Liver (tissue), 3 donors: ENCODE data around the gene KLF13.

Source experiments
- CTCF ChIP-seq: fragments of 150-350 bp; IDR thresholded peaks from 2 replicates; pipeline ENCODE4 v1.5.1; 2017; ENCODE audit warnings: improper control_type of control experiment, low read depth, low read length; ENCODE audit not compliant: missing input control
- EGR1 ChIP-seq, 2 donors: IDR thresholded peaks; 2 replicates each; pipeline ENCODE4 v1.6.1; 2016 to 2018; ENCODE audit warnings: antibody characterized with exemption in 2 of 2, low read depth in 2 of 2
- GABPA ChIP-seq, 2 donors: IDR thresholded peaks in 1 of 2; conservative IDR thresholded peaks in 1 of 2; 2 replicates each; pipeline ENCODE4 v1.6.1; 2016; ENCODE audit warnings: antibody characterized with exemption in 2 of 2, mild to moderate bottlenecking in 1 of 2, moderate library complexity in 1 of 2
- RAD21 ChIP-seq, 2 donors: IDR thresholded peaks; 2 replicates each; pipeline ENCODE4 v1.6.1; 2016; ENCODE audit warnings: antibody characterized with exemption in 2 of 2, mild to moderate bottlenecking in 2 of 2
- REST ChIP-seq: IDR thresholded peaks from 2 replicates; pipeline ENCODE4 v1.6.1; 2016; ENCODE audit warnings: antibody characterized with exemption, mild to moderate bottlenecking
- TAF1 ChIP-seq: conservative IDR thresholded peaks from 2 replicates; pipeline ENCODE4 v1.6.1; 2016; ENCODE audit warnings: antibody characterized with exemption, mild to moderate bottlenecking
- donor health status: healthy.
- donor health status: healthy.

- no peak for TF ChIP-seq GABPA (IDR thresholded peaks at IDR 0.05 in 1 of 2, conservative IDR thresholded peaks at IDR 0.05 in 1 of 2)
- TF ChIP-seq CTCF = no peak
- TF ChIP-seq RAD21 (IDR thresholded peaks at IDR 0.05) = no peak
- no peak for TF ChIP-seq TAF1
- no peak for TF ChIP-seq EGR1 (IDR thresholded peaks at IDR 0.05; ENCODE audit: low read depth in 2 of 2)
- no peak for TF ChIP-seq REST
Measured at GRCh38 chr15:31339558-31339895, 12.9 kb downstream of the KLF13 start.
